Osteoblast (primary cell): ENCODE measurements around the gene SLC5A11. TPM values are rescaled to one million over a fixed set of nuclear protein-coding genes. Genes with fewer than 3 reads are reported as not detected.
"Not testable (repeated sequence)": the region's sequence is repeated elsewhere in the genome, so short reads cannot be mapped to it uniquely, and the experiment has no call there.

ENCODE experiments used
- DNase-seq: peaks from one replicate; pipeline ENCODE4 v3.0.0; 2011; ENCODE audit warnings: low spot score, mixed read lengths; ENCODE audit not compliant: insufficient read length; ENCODE audit errors: missing footprints
- H2AFZ ChIP-seq: 2 replicates; pipeline ENCODE4 v1.6.0; 2011; ENCODE audit warnings: mild to moderate bottlenecking, low read length
- H3K27ac ChIP-seq: 2 replicates; pipeline ENCODE4 v1.5.1; 2011; ENCODE audit warnings: mild to moderate bottlenecking, low read depth, low read length, moderate library complexity
- H3K27me3 ChIP-seq: 2 replicates; pipeline ENCODE4 v1.6.0; 2012; ENCODE audit warnings: mild to moderate bottlenecking, control low read depth, inconsistent platforms, low read length, moderate library complexity; ENCODE audit not compliant: insufficient read depth
- H3K36me3 ChIP-seq: 2 replicates; pipeline ENCODE4 v1.5.1; 2011; ENCODE audit warnings: mild to moderate bottlenecking, low read length, control low read depth, moderate library complexity; ENCODE audit not compliant: insufficient read depth
- H3K4me1 ChIP-seq: 2 replicates; pipeline ENCODE4 v1.5.1; 2011; ENCODE audit warnings: mild to moderate bottlenecking, low read length, control low read depth, moderate library complexity; ENCODE audit not compliant: insufficient read depth
- H3K4me2 ChIP-seq: 2 replicates; pipeline ENCODE4 v1.6.0; 2011; ENCODE audit warnings: mild to moderate bottlenecking, low read length; ENCODE audit not compliant: insufficient read depth
- H3K4me3 ChIP-seq: fragments of 200-600 bp; sonication (generic); 3 replicates; pipeline ENCODE4 v1.5.1; 2012; ENCODE audit warnings: mild to moderate bottlenecking, low read length, inconsistent platforms; ENCODE audit not compliant: insufficient read depth
- H3K79me2 ChIP-seq: 2 replicates; pipeline ENCODE4 v1.6.0; 2012; ENCODE audit warnings: mild to moderate bottlenecking, low read length, control low read depth, inconsistent platforms; ENCODE audit not compliant: insufficient read depth
- H3K9me3 ChIP-seq: 2 replicates; pipeline ENCODE4 v1.5.1; 2011; ENCODE audit warnings: low read depth, low read length, control low read depth
- H4K20me1 ChIP-seq: 2 replicates; pipeline ENCODE4 v1.6.0; 2012; ENCODE audit warnings: mild to moderate bottlenecking, low read length, control low read depth; ENCODE audit not compliant: insufficient read depth
- total RNA-seq: library from RNA; depleted of rRNA; stranded (reverse); fragments of >200 nt; gene quantifications from 2 replicates; pipeline ENCODE4 v1.2.3, GENCODE V29; 2012
- TF ChIP-seq, protein P1 (sequence below): IDR thresholded peaks from 2 replicates; pipeline ENCODE4 v1.5.1; 2011; ENCODE audit warnings: mild to moderate bottlenecking, low read depth, low read length, moderate library complexity; ENCODE audit errors: extremely low read depth

SLC5A11 gene
- total RNA-seq, 1 donor, result not detected

DNA sequence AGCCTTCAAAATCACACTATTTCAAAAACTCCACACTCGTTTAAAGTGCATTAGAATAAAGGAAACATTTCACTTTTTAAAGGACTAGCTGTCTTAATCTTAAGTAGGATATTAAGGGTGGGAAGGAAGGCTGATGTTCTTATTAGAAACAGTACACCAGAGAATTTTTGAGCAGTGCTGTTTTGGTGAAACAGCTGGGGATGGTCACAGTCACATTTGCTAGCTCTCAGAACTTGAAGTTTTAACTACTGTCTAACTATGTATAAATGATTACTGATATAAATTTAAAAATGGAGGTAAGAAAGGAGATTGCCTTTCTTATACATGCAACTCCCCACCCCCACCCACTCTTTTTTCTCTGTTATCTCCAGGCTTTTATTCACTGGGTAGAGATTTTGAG is 38.5 kb upstream of the SLC5A11 start:
- no peaks in the 10 kb centered on the region for H3K9me3 ChIP-seq
- no peak overlapping the region for H2AFZ ChIP-seq
- H4K20me1 ChIP-seq, result peaks cover 4% of the 10 kb centered on the region
- no peaks in the 10 kb centered on the region for H3K4me1 ChIP-seq
- peaks cover 86% of the 10 kb centered on the region for H3K36me3 ChIP-seq
- TF ChIP-seq, protein P1, sequence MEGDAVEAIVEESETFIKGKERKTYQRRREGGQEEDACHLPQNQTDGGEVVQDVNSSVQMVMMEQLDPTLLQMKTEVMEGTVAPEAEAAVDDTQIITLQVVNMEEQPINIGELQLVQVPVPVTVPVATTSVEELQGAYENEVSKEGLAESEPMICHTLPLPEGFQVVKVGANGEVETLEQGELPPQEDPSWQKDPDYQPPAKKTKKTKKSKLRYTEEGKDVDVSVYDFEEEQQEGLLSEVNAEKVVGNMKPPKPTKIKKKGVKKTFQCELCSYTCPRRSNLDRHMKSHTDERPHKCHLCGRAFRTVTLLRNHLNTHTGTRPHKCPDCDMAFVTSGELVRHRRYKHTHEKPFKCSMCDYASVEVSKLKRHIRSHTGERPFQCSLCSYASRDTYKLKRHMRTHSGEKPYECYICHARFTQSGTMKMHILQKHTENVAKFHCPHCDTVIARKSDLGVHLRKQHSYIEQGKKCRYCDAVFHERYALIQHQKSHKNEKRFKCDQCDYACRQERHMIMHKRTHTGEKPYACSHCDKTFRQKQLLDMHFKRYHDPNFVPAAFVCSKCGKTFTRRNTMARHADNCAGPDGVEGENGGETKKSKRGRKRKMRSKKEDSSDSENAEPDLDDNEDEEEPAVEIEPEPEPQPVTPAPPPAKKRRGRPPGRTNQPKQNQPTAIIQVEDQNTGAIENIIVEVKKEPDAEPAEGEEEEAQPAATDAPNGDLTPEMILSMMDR, result no peak
- DNase-seq, result no peak
- H3K4me2 ChIP-seq, result no peak overlapping the region
- no peak overlapping the region for H3K4me3 ChIP-seq
- no peak overlapping the region for H3K27ac ChIP-seq
- no peaks in the 10 kb centered on the region for H3K27me3 ChIP-seq
- H3K79me2 ChIP-seq, result no peaks in the 10 kb centered on the region

DNA sequence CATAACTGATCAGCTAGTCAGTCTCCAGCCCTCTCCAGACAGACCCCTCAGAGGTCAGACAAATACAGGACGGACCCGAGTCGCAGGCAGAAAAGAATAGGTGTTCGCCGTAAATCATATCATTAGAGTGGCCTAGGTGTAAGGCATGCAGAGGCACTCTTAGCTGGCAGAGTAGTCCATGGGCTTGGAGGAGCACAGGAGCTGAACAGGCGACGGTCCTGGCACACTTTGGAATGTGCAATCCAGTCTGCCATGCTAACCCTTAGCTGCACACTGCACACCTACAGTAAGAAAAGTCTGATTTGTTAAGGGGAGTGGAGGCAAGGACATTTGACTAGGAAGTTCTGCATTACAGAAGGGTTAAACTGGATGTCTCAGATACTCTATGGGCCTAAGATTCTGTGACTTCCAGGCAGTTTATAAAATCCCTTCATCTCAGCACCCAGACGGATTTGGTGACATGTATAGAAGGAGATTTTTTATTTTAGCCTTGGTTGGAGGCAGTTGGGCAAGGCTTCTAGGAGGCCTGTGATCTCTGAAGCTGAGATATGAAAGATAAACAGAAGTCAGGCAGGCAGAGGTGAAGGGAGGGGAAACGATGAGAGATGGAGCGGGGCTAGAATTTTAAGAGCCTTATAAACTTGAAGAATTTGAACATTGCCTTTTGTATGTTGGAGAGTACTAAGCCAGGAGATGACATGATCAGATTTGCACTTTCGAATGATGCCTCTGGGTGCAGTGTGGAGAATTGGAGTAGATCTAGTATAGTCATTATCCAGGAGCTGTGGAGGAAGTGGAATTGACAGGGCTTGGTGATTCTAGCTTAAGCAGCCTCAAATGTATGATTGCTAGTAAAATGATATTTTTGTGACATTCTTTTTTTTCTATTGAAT is 34.6 kb upstream of the SLC5A11 start:
- Histone ChIP-seq H3K79me2 (no peaks in the 10 kb centered on the region), H3K9me3 (no peaks in the 10 kb centered on the region), H3K36me3 (peaks cover 76% of the 10 kb centered on the region), H3K27ac (no peak overlapping the region), H2AFZ (no peak overlapping the region), H3K4me1 (no peaks in the 10 kb centered on the region), H3K4me2 (no peak overlapping the region), H3K27me3 (no peaks in the 10 kb centered on the region), H4K20me1 (no peaks in the 10 kb centered on the region), H3K4me3 (no peak overlapping the region)
- DNase-seq, result no peak
- TF ChIP-seq, protein P1, result no peak

DNA sequence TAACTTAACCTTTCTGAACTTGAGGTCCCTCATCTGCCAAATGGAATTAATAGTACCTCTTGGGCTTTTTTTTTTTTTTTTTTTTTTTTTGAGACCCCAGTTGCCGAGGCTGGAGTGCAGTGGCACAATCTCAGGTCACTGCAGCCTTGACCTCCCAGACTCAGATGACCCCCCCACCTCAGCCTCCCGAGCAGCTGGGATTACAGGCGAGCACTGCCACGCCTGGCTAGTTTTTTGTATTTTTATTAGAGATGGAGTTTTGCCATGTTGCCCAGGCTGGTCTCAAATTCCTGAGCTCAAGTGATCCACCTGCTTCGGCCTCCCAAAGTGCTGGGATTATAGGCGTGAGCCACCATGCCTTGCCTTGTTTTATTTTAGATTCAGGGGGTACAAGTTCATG is 33.0 kb upstream of the SLC5A11 start:
- H3K79me2 ChIP-seq, H3K9me3 ChIP-seq, DNase-seq, H2AFZ ChIP-seq, H3K4me2 ChIP-seq, H3K27me3 ChIP-seq, H3K4me1 ChIP-seq, H3K4me3 ChIP-seq, H4K20me1 ChIP-seq, H3K27ac ChIP-seq: not testable (repeated sequence)
- peaks cover 77% of the 10 kb centered on the region for H3K36me3 ChIP-seq

DNA sequence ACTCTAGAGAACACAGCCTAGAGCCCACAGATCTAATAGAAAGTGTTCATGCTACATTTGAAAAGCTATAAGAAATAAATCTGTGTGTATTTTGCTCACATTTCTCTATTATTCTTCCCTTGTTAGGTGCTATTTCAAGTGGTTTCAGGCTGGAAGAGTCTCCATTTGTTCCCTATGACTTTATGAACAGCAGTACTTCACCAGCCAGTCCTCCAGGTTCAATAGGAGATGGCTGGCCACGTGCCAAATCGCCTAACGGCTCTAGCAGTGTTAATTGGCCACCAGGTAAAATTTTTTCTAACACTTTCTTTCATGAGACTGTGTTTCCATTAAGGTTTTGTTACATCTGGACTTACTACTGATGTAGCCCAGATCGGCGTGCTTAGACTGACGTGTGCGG is 30.7 kb upstream of the SLC5A11 start:
- Histone ChIP-seq H3K4me2 (no peak overlapping the region), H3K9me3 (no peaks in the 10 kb centered on the region), H2AFZ (no peak overlapping the region), H3K4me3 (no peak overlapping the region), H3K36me3 (peaks cover 76% of the 10 kb centered on the region), H3K4me1 (peaks cover 7% of the 10 kb centered on the region), H3K27me3 (no peaks in the 10 kb centered on the region), H3K79me2 (no peaks in the 10 kb centered on the region), H4K20me1 (peaks cover 8% of the 10 kb centered on the region), H3K27ac (no peak overlapping the region)
- no peak for DNase-seq
- TF ChIP-seq, protein P1, result no peak
